Hypothalamus (tissue), 51 donors: Measurements from ENCODE around the gene ISOC1.

Source experiments
- DNase-seq, 51 donors: peaks; one replicate each; lab custom pipeline; 2025; lab: John Stamatoyannopoulos, UW

Gene ISOC1

DNA sequence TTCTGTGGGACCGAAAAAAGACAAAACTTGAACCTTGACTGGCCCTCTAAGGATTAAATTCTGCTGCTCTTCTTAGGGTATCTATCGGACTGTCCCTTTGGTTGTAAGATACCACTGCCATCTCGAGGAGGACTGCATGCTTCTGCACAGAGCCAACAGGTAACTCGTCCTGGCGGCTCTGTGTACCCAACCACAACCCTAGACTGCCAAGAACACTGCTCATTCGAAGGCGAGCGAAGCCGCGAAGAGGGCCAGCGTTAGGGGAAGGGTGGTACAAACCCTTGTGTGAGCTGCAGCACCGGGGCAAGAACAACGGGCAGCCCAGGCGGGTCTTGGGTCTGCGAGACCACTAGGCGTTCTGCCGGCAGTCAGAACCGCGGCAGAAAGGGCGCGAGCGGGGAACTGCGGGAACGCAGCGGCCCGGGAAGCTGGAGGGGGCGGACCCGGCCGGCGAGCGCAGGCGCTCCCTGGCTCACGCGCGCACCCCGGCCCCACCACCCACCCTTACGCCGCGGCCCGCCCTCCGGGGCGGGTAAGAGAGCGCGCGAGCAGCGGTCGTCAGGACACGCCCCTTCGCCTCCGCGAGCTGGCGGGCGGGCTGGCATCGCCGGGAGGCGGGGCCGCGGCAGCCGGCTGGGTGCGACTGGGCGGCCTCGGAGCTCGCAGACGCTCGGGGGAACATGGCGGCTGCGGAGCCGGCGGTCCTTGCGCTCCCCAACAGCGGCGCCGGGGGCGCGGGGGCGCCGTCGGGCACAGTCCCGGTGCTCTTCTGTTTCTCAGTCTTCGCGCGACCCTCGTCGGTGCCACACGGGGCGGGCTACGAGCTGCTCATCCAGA, at the start of gene ISOC1:
Gene ISOC1 (plus strand): TSS at position 663 of the 837 bp plus-strand sequence. CDS start 18 bp downstream, at position 681.
- DNase-seq = peak; percentile 47 to 93 (median 84)

DNA sequence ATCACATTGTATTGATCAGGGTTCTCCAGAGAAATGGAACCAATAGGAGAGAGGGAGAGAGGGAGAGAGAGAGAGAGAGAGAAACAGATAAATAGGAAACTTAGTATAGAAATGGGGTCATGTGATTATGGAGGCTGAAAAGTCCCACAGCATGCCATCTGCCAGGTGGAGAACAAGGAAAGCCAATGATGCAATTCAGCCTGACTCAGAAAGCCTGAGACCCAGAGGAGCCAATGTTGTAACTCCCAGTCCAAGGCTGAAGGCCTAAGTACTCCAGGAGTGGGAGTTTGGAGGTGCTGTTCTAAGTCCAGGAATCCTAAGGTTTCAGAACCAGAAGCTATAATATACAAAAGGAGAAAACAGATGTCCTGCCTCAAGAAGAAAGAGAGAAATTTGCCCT, 48.4 kb upstream of the ISOC1 start:
- DNase-seq = no peak

GRCh38 chr5:129048509-129048908, 46.0 kb upstream of the ISOC1 start:
- no peak for DNase-seq

DNA sequence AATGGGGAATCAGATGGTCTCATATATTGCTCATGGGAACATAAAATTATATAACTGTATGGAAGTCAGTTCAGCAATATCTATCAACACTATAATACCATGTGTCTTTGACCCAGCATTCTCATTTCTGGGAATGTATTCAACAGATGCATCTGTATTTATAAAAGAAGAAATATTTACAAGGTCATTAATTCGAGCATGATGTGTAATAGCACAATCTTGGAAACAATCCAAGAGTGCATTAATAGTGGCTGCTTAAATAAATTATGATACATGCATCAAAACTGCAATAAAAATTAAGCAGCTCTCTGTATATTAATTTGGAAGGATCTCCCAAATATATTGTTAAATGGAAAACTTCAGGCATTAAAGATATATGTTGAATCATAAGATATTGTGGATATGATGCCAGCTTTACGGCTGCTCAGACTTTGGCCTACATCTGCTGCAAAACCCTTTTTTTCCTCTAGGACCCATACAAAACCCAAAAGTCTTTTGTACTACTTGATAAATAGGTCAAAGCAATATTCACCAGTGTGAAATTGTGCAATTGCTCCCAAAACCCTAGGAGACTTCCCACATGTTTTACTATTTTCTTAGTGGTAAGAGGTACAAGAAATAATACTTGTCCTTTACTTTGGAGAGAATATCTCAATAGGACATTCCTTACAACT, 45.3 kb upstream of the ISOC1 start:
- no peak for DNase-seq

GRCh38 chr5:129051283-129051682, 43.3 kb upstream of the ISOC1 start:
- DNase-seq = no peak

DNA sequence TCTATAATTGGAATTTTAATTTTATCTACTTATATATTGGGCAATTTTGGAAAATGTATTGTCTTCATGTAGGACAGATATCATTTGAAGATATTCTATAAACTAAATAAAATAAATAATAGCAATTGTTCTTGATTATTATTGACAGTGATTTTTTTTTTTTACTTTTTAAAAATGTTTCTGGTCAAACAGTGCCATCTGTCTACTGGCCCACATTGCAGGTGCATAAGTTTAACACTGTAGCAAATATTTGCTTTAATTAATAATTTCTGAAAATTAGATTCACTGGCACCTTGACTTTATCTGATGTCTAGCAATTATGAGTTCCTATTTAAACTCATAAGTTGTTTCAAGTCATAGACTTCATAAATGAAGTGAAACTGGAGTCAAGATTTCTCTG, 41.1 kb upstream of the ISOC1 start:
- no peak for DNase-seq

- no peak for DNase-seq
Observed at GRCh38 chr5:129057329-129057728, 37.2 kb upstream of the ISOC1 start.

DNA sequence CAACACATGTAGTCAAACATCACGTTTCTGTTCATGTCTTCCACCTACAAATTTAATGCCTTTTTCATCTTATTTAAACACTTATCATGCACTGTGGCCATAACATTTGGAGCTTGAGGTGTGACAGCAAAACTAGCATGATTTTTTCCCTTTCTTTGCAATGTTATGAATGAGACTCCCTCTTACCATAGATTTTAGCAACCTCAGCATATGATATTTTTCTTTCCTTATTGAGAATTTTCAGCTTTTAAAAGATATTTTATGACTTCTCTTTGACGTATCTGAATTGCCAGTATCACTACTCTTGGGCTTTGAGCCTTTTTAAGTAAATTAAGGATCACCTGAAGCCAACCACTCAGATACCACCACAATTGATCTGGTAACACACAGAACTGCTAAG, 32.7 kb upstream of the ISOC1 start:
- DNase-seq = no peak

- peak in 15 of 51 donors; percentile 0 to 61 (median 4) for DNase-seq
Observed at GRCh38 chr5:129063483-129064113, 31.0 kb upstream of the ISOC1 start.

- DNase-seq = no peak
Observed at GRCh38 chr5:129065721-129066120, 28.8 kb upstream of the ISOC1 start.

- DNase-seq = no peak
Observed at GRCh38 chr5:129067745-129068144, 26.8 kb upstream of the ISOC1 start.

DNA sequence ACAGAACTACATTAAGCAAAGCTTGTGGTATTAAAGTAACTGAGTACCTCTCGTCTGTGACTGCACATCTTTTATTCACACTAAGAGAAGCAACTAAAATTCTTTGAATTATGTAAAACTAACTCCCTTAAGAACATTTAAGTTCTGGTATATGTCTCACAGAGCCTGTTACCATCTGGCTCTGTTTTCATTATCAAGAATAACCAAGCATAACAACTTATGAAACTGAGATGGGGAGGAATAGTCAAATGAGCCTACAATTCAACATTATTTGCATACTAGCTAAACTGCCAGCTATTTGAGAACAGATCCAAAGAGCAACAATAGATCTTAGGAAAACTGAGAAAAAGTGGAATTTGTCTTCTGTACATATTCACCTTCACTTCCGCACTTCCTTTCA, 25.3 kb upstream of the ISOC1 start:
- DNase-seq = no peak

- no peak for DNase-seq
Observed at GRCh38 chr5:129073111-129073510, 21.4 kb upstream of the ISOC1 start.

DNA sequence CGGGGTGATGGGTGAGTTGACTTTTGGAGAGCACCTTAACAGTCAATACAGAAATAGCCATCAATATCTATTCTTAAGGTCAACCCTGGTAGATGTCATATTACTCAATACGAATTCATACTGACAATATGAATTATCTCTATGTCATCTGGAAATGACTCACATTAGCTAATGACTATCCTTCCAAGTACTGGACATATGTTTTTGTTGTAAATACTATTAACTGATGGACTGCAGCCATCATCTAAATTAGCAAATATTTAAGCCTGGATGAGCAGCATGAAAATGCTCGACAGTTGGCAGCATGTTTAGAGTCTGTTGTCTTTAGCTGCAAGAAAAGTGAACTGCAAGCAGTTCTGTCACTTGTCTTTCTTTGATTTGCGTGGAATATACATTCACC, 19.6 kb upstream of the ISOC1 start:
- no peak for DNase-seq

DNA sequence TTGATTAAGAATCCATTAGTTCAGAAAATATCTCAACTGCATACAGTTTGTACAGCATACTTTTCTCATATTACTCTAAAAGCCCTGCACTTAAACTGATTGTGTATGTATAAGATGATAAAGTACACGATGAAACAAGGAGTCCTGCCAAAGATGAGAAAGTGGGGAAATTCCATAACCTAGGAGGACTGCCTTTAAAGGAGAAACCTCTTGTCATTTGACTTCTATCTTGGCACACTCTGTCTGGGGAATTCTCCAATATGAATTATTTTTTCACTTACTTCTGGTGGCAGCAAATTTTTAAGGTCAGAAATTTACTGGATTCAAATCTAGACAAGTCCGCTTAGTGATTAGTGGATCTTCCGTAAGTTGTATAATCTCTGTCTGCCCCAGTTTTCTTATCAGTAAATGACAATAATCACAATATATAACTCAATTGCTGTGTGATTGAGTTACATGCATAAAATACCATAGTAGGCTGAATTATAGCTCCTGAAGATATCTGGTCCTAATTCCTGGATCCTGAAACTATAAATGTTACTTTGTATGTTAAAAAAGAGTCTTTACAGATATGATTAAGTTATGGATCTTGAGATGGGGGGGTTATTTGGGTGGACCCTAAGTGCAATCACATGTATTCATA, 17.0 kb upstream of the ISOC1 start:
- DNase-seq = no peak

DNA sequence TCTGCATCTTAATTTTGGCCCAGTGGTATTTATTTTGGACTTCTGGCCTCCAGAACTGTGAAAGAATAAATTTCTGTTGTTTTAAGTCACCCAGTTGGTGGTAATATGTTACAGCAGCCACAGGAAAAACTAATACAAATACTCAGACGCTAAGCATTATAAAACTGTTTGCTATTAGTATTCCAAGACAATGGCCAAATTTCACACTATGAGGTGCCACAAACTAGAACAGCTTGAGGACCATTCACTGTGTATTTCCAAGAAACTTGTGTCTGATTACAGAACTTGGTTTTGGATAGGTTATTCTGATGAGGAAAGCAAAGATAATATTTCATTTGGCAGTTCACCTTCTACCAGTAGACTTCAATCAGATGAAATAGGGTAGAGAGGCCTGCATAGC, 16.3 kb upstream of the ISOC1 start:
- DNase-seq = no peak

DNA sequence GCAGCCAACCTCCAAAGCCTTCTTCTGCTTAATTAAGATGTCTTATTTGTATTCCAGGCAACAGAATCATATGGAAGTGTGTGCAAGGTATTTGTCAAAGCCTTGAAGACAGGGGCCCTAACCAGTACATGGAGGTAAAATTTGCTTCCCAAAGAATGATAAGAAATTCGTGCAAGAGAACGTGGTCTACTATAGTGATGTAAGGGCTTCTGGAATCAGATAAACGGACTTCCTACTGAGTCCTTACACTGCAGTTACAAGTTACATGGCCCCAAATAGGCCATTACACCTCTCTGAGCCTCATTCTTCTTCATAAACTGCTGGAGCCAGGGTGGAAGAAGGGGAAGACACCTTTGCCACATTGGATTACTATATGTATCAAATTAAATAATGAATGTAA, 15.9 kb upstream of the ISOC1 start:
- DNase-seq = no peak

GRCh38 chr5:129079496-129079895, 15.1 kb upstream of the ISOC1 start:
- peak in 3 of 51 donors; percentile 5 to 15 (median 13) for DNase-seq

GRCh38 chr5:129080766-129081165, 13.8 kb upstream of the ISOC1 start:
- no peak for DNase-seq

DNA sequence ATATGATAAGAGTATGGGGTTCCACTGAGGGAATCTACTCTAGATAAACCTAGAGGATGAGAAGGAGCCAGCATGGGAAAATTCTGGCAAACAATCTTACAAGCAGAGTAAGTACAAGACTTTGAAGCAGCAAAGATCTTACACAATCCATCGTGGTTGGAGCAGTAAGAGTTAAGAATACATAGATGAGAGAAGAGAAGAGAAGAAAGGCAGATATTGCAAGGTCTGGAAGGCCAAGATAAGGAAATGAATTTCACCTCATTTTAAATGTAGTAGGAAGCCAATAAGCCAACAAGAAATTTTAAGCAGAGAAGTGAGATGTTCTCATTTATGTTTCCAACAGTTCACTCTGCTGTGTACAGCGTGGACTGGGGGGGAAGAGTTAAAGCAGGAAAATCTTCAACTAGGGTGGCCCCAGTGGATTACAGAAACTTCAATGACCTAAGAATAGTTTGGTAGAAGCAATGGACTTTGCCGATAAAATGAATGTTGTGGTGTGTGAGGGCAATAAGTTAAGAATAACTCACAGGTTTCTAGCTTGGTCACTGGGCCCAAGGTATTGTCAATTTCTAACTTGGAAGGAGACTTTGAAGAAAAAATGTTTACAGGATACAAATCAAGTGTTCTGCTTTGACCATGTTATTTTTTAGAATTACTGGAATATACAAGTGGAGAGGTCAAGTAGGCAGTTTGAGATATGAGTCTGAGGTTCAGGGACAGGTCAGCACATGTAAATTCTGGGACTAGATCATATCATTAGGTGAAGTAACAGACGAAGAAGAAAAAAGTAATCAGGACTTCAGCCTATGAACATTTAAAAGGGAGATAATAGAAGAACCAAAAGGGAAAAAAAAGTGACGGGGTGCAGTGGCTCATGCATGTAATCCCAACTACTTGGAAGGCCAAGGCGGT, 12.1 kb upstream of the ISOC1 start:
- DNase-seq = no peak
